Measurements from ENCODE around the gene CTNS. TPM values are rescaled to one million over a fixed set of nuclear protein-coding genes. Genes with fewer than 3 reads are reported as not detected.

Gene CTNS
- total RNA-seq, 2 experiments from 2014 or later = 3.3 to 4.9 TPM

GRCh38 chr17:3695129-3695722 lies 58.7 kb downstream of the CTNS start:
- no peaks in the 10 kb centered on the region for H3K27me3 ChIP-seq (ENCODE audit: control insufficient read depth in 1 of 2, insufficient read depth in 2 of 2, low read length in 2 of 2)
- intact Hi-C loops (cut with DNase I, micrococcal nuclease) = no loop called here
- Mint-ChIP-seq H3K9me3 (no peaks in the 10 kb centered on the region), H3K36me3 (ENCODE audit: low read depth) (peaks cover 8% of the 10 kb centered on the region), H3K4me3 (peak overlapping the region; percentile 89), H3K4me1 (ENCODE audit: low read depth) (peaks cover 36% of the 10 kb centered on the region), H3K27ac (peak overlapping the region; percentile 72), H3K27me3 (no peaks in the 10 kb centered on the region)
- POLR2A ChIA-PET = interaction anchor here (0.7 to 2.4 kb wide), 10 partner anchors 11 to 270 kb away, joined by 3 to 20 read pairs (median 6); partner anchors contain the start of genes CTNS, HASPIN and SHPK
- H3K4me3 ChIP-seq (ENCODE audit: low read length) = peak overlapping the region; percentile 86
- peaks cover 2% of the 10 kb centered on the region for H3K36me3 ChIP-seq (ENCODE audit: insufficient read depth, low read length)
- H3K4me1 ChIP-seq (ENCODE audit: insufficient read depth, low read length) = peaks cover 31% of the 10 kb centered on the region
- no peaks in the 10 kb centered on the region for H3K9me3 ChIP-seq (ENCODE audit: control insufficient read depth in 1 of 2, insufficient read depth in 1 of 2, low read length in 2 of 2)
- CTCF ChIA-PET = interaction anchor here (1.2 to 1.7 kb wide), 3 partner anchors 12 to 43 kb away, joined by 3 to 7 read pairs (median 5); partner anchors contain the start of gene HASPIN
- peak overlapping the region in 1 of 2 donors; percentile 25 for H3K27ac ChIP-seq (ENCODE audit: low read depth in 1 of 2, low read length in 2 of 2)
- TF ChIP-seq, protein P1, sequence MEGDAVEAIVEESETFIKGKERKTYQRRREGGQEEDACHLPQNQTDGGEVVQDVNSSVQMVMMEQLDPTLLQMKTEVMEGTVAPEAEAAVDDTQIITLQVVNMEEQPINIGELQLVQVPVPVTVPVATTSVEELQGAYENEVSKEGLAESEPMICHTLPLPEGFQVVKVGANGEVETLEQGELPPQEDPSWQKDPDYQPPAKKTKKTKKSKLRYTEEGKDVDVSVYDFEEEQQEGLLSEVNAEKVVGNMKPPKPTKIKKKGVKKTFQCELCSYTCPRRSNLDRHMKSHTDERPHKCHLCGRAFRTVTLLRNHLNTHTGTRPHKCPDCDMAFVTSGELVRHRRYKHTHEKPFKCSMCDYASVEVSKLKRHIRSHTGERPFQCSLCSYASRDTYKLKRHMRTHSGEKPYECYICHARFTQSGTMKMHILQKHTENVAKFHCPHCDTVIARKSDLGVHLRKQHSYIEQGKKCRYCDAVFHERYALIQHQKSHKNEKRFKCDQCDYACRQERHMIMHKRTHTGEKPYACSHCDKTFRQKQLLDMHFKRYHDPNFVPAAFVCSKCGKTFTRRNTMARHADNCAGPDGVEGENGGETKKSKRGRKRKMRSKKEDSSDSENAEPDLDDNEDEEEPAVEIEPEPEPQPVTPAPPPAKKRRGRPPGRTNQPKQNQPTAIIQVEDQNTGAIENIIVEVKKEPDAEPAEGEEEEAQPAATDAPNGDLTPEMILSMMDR (IDR thresholded peaks at IDR 0.05) = no peak
- no peak for DNase-seq
- ATAC-seq (ENCODE audit: poor library complexity) = peak; percentile 18

GRCh38 chr17:3695723-3696411 lies 59.3 kb downstream of the CTNS start, which contains the start of gene P2RX5:
P2RX5 (minus strand) TSS chr17:3696155; CDS start chr17:3696005, 150 bp downstream.
- no peaks in the 10 kb centered on the region for H3K27me3 Mint-ChIP-seq
- ATAC-seq (ENCODE audit: poor library complexity) (peak; percentile 73), DNase-seq (peak in 11 of 14 experiments; percentile 15 to 65 (median 41))
- no peaks in the 10 kb centered on the region for H3K9me3 Mint-ChIP-seq
- POLR2A ChIA-PET = interaction anchor here (1.0 to 2.4 kb wide), 10 partner anchors 11 to 269 kb away, joined by 3 to 20 read pairs (median 6); partner anchors contain the start of genes CTNS, HASPIN, NCBP3 and SHPK
- peak within 1 kb of the TSS in 1 of 2 donors; percentile 25 for H3K27ac ChIP-seq (ENCODE audit: low read depth in 1 of 2, low read length in 2 of 2)
- intact Hi-C loops (cut with DNase I, micrococcal nuclease) = loop anchor here in 1 of 2 experiments (2.0 kb wide), 1 partner anchor 15 kb away; no protein-coding TSS in a partner anchor
- H3K36me3 ChIP-seq (ENCODE audit: insufficient read depth, low read length) = no peaks in the 10 kb centered on the region
- CTCF ChIA-PET = interaction anchor here (1.2 to 1.7 kb wide), 3 partner anchors 13 to 42 kb away, joined by 3 to 7 read pairs (median 5); partner anchors contain the start of gene HASPIN
- peaks cover 4% of the 10 kb centered on the region for H3K36me3 Mint-ChIP-seq (ENCODE audit: low read depth)
- no peaks in the 10 kb centered on the region for H3K27me3 ChIP-seq (ENCODE audit: control insufficient read depth in 1 of 2, insufficient read depth in 2 of 2, low read length in 2 of 2)
- H3K4me3 Mint-ChIP-seq = peak within 1 kb of the TSS; percentile 98
- H3K27ac Mint-ChIP-seq = peak within 1 kb of the TSS; percentile 72
- TF ChIP-seq, protein P1 (IDR thresholded peaks at IDR 0.05) = no peak
- H3K4me1 ChIP-seq (ENCODE audit: insufficient read depth, low read length) = peaks cover 31% of the 10 kb centered on the region
- H3K4me1 Mint-ChIP-seq (ENCODE audit: low read depth) = peaks cover 36% of the 10 kb centered on the region
- H3K4me3 ChIP-seq (ENCODE audit: low read length) = peak within 1 kb of the TSS; percentile 86
- H3K9me3 ChIP-seq (ENCODE audit: control insufficient read depth in 1 of 2, insufficient read depth in 1 of 2, low read length in 2 of 2) = no peaks in the 10 kb centered on the region

DNA sequence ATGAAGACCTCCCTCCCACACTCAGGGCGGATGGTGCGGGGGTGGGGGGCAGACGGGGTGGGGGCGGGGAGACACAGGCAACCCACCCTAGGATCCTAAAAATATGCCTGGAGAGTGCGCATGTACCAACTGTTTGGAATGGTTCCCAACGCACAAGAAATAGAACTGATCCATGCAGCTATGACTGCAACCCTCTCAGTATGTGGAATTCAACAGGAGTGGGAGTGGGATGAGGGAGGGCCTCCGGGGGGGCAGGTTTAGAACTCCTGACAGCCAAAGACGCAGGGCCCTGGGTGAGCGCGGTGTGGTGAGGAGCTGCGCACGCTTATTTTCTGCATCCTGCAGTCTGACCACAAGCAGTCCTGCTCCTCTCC lies 60.5 kb downstream of the CTNS start:
- no peak for DNase-seq
- Mint-ChIP-seq H3K9me3 (no peaks in the 10 kb centered on the region), H3K27me3 (no peaks in the 10 kb centered on the region), H3K27ac (no peak overlapping the region), H3K4me3 (no peak overlapping the region), H3K4me1 (ENCODE audit: low read depth) (peaks cover 36% of the 10 kb centered on the region), H3K36me3 (ENCODE audit: low read depth) (no peaks in the 10 kb centered on the region)
- Histone ChIP-seq H3K4me1 (ENCODE audit: insufficient read depth, low read length) (peaks cover 31% of the 10 kb centered on the region), H3K36me3 (ENCODE audit: insufficient read depth, low read length) (no peaks in the 10 kb centered on the region), H3K9me3 (ENCODE audit: control insufficient read depth in 1 of 2, insufficient read depth in 1 of 2, low read length in 2 of 2) (no peaks in the 10 kb centered on the region), H3K4me3 (ENCODE audit: low read length) (no peak overlapping the region), H3K27me3 (ENCODE audit: control insufficient read depth in 1 of 2, insufficient read depth in 2 of 2, low read length in 2 of 2) (no peaks in the 10 kb centered on the region), H3K27ac (ENCODE audit: low read depth in 1 of 2, low read length in 2 of 2) (no peak overlapping the region)
- ChIA-PET CTCF (interaction anchor here (1.6 kb wide), 1 partner anchor 41 kb away, joined by 7 read pairs; no protein-coding TSS in a partner anchor), POLR2A (interaction anchor here (1.4 to 2.3 kb wide), 5 partner anchors 16 to 268 kb away, joined by 3 to 15 read pairs (median 5); partner anchors contain the start of genes HASPIN and NCBP3)
- intact Hi-C loops (cut with DNase I, micrococcal nuclease) = loop anchor here in 1 of 2 experiments (2.0 kb wide), 1 partner anchor 14 kb away; no protein-coding TSS in a partner anchor
- ATAC-seq (ENCODE audit: poor library complexity) = no peak
- TF ChIP-seq, protein P1 (IDR thresholded peaks at IDR 0.05) = no peak
